Measurements from ENCODE around the gene KLHL13. TPM values are rescaled to one million over a fixed set of nuclear protein-coding genes. Genes with fewer than 3 reads are reported as not detected.
"Not testable (repeated sequence)": the region's sequence is repeated elsewhere in the genome, so short reads cannot be mapped to it uniquely, and the experiment has no call there.

Gene KLHL13
- total RNA-seq, 1 experiment from 2014 or later: 3.7 TPM

DNA sequence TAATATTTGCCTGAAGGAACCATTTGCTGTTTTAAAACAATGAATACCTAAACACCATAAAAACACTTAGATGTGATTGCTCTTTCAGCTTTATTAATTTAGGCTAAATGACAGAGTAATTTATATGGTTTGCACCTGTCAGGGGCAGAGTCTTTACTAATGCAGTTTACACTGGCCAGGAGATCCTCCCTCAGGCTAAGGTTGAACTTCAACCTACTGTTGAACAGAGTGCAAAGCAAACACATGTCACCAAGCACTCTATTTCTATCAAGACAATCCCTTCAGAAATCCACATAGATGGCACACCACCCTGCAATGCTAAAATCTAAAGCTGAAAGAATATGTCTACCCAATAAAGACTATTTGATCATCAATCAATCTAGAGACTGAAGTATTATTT, 147.3 kb downstream of the KLHL13 start:
- no peak for DNase-seq (ENCODE audit: low read depth, low spot score)
- in situ Hi-C loops (cut with HindIII; ENCODE audit: low pct_unique_long_range_greater_than_20kb, low sequenced_read_pairs): no loop called here

DNA sequence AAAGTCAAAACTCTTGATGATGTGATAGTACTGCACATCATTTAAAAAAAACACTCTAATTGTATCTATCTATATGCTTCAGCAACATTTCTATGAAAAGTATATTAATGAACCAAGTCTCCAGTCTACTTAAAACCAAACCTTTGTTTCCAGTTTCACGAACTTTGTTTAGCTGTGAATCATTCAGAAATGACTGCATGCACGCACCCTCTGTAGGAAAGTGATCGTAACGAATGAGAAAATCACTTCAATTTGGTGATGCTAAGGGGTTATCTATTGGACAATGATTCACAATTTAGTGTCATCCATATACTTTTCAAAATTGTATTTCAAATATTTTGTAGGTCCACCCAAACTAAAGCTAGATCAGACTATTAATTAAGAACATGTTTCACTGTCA, 157.6 kb downstream of the KLHL13 start:
- no peak for DNase-seq (ENCODE audit: low read depth, low spot score)
- in situ Hi-C loops (cut with HindIII; ENCODE audit: low pct_unique_long_range_greater_than_20kb, low sequenced_read_pairs): no loop called here

DNA sequence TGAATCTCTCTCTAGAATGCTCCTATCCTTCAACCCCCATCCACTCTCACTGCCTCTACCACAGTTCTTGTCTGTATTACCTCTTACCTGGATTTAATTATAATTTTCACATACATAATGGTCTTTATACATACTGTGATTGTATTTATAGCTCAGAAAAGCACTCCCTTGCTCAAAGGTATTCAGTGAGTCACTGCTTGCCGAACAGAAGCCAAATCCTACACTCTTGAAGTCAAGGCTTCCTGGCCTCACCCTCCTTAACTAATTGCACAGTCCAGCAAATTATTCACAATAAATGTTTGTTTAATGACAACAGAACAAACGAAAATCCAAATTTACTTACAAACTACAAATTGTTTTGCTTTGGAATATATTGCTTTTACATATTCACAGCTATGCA, 159.5 kb downstream of the KLHL13 start:
- no peak for DNase-seq (ENCODE audit: low read depth, low spot score)
- in situ Hi-C loops (cut with HindIII; ENCODE audit: low pct_unique_long_range_greater_than_20kb, low sequenced_read_pairs): no loop called here

- DNase-seq (ENCODE audit: low read depth, low spot score); in situ Hi-C loops (cut with HindIII; ENCODE audit: low pct_unique_long_range_greater_than_20kb, low sequenced_read_pairs): not testable (repeated sequence)
Measured at GRCh38 chrX:117939296-117939695, 177.3 kb downstream of the KLHL13 start.

- in situ Hi-C loops (cut with HindIII; ENCODE audit: low pct_unique_long_range_greater_than_20kb, low sequenced_read_pairs): no loop called here
- DNase-seq (ENCODE audit: low read depth, low spot score): no peak
Measured at GRCh38 chrX:117936118-117936517, 180.5 kb downstream of the KLHL13 start.

GRCh38 chrX:117930116-117930515, 186.5 kb downstream of the KLHL13 start:
- DNase-seq (ENCODE audit: low read depth, low spot score); in situ Hi-C loops (cut with HindIII; ENCODE audit: low pct_unique_long_range_greater_than_20kb, low sequenced_read_pairs): not testable (repeated sequence)

DNA sequence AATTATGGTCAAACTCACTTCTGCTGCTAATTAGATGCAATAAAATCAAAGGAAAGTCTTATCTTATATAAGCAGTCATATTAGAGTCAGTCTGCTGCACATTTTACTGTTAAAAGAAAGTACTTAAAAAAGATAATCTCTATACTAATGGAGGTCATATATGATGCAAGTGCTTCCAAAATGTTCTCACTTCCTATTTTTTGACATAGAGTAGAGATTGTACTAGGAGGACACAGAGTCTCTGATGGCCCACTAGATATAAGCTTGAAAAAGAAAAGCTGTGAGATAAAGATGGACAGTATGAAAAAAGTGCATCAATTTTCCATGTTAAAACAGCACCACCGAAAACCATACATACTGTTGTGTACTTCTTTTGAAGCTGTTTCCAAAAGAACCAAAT, 196.9 kb downstream of the KLHL13 start:
- in situ Hi-C loops (cut with HindIII; ENCODE audit: low pct_unique_long_range_greater_than_20kb, low sequenced_read_pairs): no loop called here
- DNase-seq (ENCODE audit: low read depth, low spot score): no peak

DNA sequence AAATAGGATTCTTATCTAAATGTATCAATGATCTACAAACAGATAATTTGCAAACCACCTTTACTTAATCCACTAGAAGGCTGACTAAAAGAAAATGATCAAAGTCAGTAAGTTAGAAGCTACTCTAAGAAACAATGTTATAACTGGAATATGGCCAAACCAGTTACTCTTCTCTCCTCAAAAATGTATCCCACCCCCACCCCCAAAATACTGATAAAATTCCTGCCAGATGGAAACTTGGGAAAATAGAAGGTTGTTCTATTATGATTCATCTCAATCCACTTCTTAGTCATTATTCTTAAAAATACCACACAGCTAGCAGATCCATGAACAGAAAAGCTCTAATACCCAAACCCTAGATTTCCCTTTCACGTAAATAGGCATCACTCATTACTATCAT, 206.4 kb downstream of the KLHL13 start:
- in situ Hi-C loops (cut with HindIII; ENCODE audit: low pct_unique_long_range_greater_than_20kb, low sequenced_read_pairs): no loop called here
- DNase-seq (ENCODE audit: low read depth, low spot score): no peak

DNA sequence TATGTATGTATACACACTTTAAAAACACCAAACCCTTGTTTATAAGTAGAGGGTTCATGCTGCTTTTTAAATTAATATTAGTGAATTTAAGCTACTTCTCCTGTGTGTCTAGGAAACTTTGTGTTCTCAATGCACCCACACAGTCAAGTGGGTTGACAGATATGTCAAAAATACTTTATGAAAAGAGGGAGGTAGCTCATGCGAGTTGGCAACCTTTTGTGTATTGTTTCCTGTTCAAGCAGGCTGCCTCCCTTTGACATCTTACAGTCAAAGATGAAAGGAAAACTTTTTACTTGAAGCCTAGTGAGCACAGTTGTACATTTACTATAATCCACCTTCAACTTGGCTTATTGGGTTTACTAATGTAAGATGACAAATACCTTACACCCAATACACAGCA, 218.4 kb downstream of the KLHL13 start:
- in situ Hi-C loops (cut with HindIII; ENCODE audit: low pct_unique_long_range_greater_than_20kb, low sequenced_read_pairs): no loop called here
- no peak for DNase-seq (ENCODE audit: low read depth, low spot score)

DNA sequence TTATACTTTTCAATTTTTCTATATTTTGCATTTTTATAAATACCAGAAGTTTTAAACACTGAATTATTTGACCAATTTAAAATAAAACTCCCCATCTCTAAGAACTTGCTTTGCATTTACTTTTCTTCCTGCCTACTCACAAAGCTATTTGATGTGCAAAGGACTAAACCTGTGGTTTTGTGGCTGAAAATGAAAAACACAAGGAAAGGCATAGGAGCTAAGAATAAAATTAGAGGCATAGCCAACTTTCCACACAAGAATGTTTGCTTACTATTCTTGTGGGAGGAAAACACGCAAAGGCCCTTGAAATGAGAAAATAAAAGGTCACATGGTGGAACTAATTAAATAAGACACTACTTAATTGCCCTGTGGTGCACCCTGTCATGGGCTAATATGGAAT, 221.2 kb downstream of the KLHL13 start:
- in situ Hi-C loops (cut with HindIII; ENCODE audit: low pct_unique_long_range_greater_than_20kb, low sequenced_read_pairs): no loop called here
- no peak for DNase-seq (ENCODE audit: low read depth, low spot score)

DNA sequence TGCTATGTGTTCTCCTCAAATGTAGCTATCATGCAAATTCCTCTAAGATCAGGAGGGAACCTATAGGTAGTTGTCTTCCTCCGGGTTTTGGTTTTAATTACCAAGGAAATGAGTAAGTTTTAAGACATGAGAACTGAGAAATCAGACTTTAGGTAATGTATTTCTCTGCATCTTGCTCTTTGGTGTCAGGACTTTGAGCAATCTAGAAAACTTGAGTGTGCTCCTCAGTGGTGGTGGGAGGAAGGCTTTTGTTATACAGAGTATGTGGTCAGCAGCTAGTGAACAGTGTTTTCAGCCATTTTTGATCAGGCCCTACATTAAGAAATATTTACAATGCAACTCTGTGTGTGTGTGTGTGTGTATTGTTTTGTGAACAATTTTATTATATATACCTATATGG, 224.1 kb downstream of the KLHL13 start:
- DNase-seq (ENCODE audit: low read depth, low spot score): no peak
- in situ Hi-C loops (cut with HindIII; ENCODE audit: low pct_unique_long_range_greater_than_20kb, low sequenced_read_pairs): no loop called here

DNA sequence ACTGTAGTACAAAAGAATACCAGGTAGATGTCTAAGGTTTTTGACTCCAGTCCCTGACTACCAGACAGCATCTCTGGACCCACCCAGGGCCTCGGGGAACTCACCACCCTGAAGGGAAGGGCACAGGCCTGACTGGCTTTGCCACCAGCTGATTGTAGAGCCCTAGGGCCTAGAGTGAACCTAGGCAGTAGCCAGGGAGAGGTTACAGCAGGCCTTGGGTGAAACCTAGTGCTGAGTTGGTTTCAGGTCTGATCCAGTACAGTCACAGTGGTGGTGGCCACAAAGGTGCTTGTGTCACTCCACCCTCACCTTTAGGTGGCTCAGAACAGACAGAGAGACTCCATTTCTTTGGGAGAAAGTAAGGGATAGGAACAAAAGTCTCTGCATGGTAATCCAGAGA, 244.8 kb downstream of the KLHL13 start:
- DNase-seq (ENCODE audit: low read depth, low spot score): no peak
- in situ Hi-C loops (cut with HindIII; ENCODE audit: low pct_unique_long_range_greater_than_20kb, low sequenced_read_pairs): no loop called here

DNA sequence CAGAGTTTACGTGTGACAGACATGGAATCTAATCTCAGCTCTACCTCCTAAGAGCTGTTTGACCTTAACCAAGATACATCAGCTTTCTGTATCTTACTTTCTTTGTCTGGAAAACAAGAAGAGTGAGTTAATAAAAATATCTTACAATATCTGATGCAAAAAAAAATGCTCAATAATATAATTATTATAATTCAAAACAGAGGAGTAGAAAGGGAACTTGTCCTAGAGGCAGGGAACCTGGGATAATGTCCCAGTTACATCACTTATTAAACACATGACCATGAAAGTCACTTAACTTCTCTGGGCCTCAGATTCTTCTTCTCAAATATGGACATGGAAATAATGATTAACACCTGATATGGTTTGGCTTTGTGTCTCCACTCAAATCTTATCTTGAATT, 256.1 kb downstream of the KLHL13 start:
- DNase-seq (ENCODE audit: low read depth, low spot score): no peak
- in situ Hi-C loops (cut with HindIII; ENCODE audit: low pct_unique_long_range_greater_than_20kb, low sequenced_read_pairs): no loop called here

- in situ Hi-C loops (cut with HindIII; ENCODE audit: low pct_unique_long_range_greater_than_20kb, low sequenced_read_pairs): no loop called here
- no peak for DNase-seq (ENCODE audit: low read depth, low spot score)
Measured at GRCh38 chrX:117854806-117855205, 261.8 kb downstream of the KLHL13 start.

DNA sequence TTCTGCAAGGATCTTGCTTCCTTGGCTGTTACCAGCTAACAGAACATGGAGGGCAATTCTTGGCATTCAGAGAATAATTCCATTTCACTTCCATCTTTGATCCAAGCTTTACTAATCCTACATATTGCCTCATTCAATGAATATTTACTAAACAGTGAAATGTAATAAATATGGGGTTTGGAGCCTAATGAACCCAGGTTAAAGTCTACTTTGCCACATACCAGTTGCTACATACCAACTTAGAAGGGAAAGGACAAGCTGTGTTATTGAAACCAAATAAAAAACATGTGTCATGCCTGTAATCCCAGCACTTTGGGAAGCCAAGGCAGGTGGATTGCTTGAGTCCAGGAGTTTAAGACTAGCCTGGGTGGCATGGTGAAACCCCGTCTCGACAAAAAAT, 265.6 kb downstream of the KLHL13 start:
- DNase-seq (ENCODE audit: low read depth, low spot score): no peak
- in situ Hi-C loops (cut with HindIII; ENCODE audit: low pct_unique_long_range_greater_than_20kb, low sequenced_read_pairs): no loop called here

Small RNA genes lying within 50 kb of the gene (small RNA-seq; reads per million reads assigned to genes)
- gene RF00019: 0 reads per million in 2 experiments
- gene TUBB4BP3: 0 reads per million in 2 experiments

Other genes starting within 250 kb of the KLHL13 start
- gene WDR44, start 229.3 kb upstream of the KLHL13 start, total RNA-seq (2014; rRNA removed; shearing (Covaris generic)): 8.3 and 8.5 TPM in 2 replicates

Data from SK-MEL-5 (cell line).